HEK293 (cell line): Measurements from ENCODE around the gene TEF.

ENCODE experiments used
- GLIS2 ChIP-seq: fragments of 450-650 bp; formaldehyde crosslinking; IDR thresholded peaks from 2 replicates; pipeline ENCODE4 v1.5.1; 2016; ENCODE audit warnings: missing biosample characterization, missing genetic modification characterization
- IKZF3 ChIP-seq: fragments of 450-650 bp; IDR thresholded peaks from 2 replicates; pipeline ENCODE4 v1.5.0; 2018; ENCODE audit warnings: missing biosample characterization, mild to moderate bottlenecking, missing genetic modification characterization, moderate library complexity
- KLF10 ChIP-seq: fragments of 450-650 bp; IDR thresholded peaks from 2 replicates; pipeline ENCODE4 v1.5.1; 2018; ENCODE audit warnings: missing biosample characterization, mild to moderate bottlenecking, missing genetic modification characterization
- PRDM1 ChIP-seq: fragments of 450-650 bp; formaldehyde crosslinking; IDR thresholded peaks from 2 replicates; pipeline ENCODE4; 2016; ENCODE audit warnings: missing biosample characterization, missing genetic modification characterization
- PRDM10 ChIP-seq: fragments of 450-650 bp; formaldehyde crosslinking; IDR thresholded peaks from 2 replicates; pipeline ENCODE4 v1.5.1; 2016; ENCODE audit warnings: missing biosample characterization, missing genetic modification characterization
- TCF7L2 ChIP-seq: IDR thresholded peaks from 2 replicates; pipeline ENCODE4 v1.6.1; 2011; ENCODE audit warnings: low read depth, mild to moderate bottlenecking, inconsistent platforms, low read length, moderate library complexity, borderline replicate concordance
- WT1 ChIP-seq: fragments of 450-650 bp; formaldehyde crosslinking; IDR thresholded peaks from 2 replicates; pipeline ENCODE4 v1.5.1; 2016; ENCODE audit warnings: missing biosample characterization, missing genetic modification characterization
- YY1 ChIP-seq: fragments of 450-650 bp; formaldehyde crosslinking; IDR thresholded peaks from 2 replicates; pipeline ENCODE4 v1.5.1; 2018; ENCODE audit warnings: missing biosample characterization, missing genetic modification characterization
- ZBTB1 ChIP-seq: fragments of 450-650 bp; formaldehyde crosslinking; IDR thresholded peaks from 2 replicates; pipeline ENCODE4 v1.5.1; 2016; ENCODE audit warnings: missing biosample characterization, missing genetic modification characterization
- ZBTB21 ChIP-seq: fragments of 450-650 bp; formaldehyde crosslinking; IDR thresholded peaks from 2 replicates; pipeline ENCODE4 v1.5.1; 2017; ENCODE audit warnings: missing biosample characterization, missing genetic modification characterization
- ZBTB44 ChIP-seq: fragments of 450-650 bp; IDR thresholded peaks from 2 replicates; pipeline ENCODE4 v1.5.1; 2018; ENCODE audit warnings: missing biosample characterization, mild to moderate bottlenecking, missing genetic modification characterization
- ZBTB7A ChIP-seq: fragments of 450-650 bp; formaldehyde crosslinking; IDR thresholded peaks from 2 replicates; pipeline ENCODE4 v1.5.1; 2016; ENCODE audit warnings: low read depth, missing biosample characterization, missing genetic modification characterization
- ZEB2 ChIP-seq: fragments of 450-650 bp; formaldehyde crosslinking; IDR thresholded peaks from 2 replicates; pipeline ENCODE4 v1.5.1; 2016; ENCODE audit warnings: missing biosample characterization, missing genetic modification characterization
- ZFP37 ChIP-seq: fragments of 450-650 bp; formaldehyde crosslinking; IDR thresholded peaks from 2 replicates; pipeline ENCODE4 v1.5.1; 2016; ENCODE audit warnings: missing biosample characterization, missing genetic modification characterization
- ZIC2 ChIP-seq: fragments of 450-650 bp; formaldehyde crosslinking; IDR thresholded peaks from 2 replicates; pipeline ENCODE4 v1.5.1; 2016; ENCODE audit warnings: missing biosample characterization, missing genetic modification characterization
- ZNF155 ChIP-seq: fragments of 450-650 bp; formaldehyde crosslinking; IDR thresholded peaks from 2 replicates; pipeline ENCODE4 v1.5.1; 2016; ENCODE audit warnings: missing biosample characterization, missing genetic modification characterization
- ZNF16 ChIP-seq: fragments of 450-650 bp; formaldehyde crosslinking; IDR thresholded peaks from 2 replicates; pipeline ENCODE4 v1.5.1; 2016; ENCODE audit warnings: low read depth, missing biosample characterization, missing genetic modification characterization
- ZNF19 ChIP-seq: fragments of 450-650 bp; formaldehyde crosslinking; IDR thresholded peaks from 2 replicates; pipeline ENCODE4; 2016; ENCODE audit warnings: missing biosample characterization, missing genetic modification characterization, low read depth
- ZNF26 ChIP-seq: fragments of 450-650 bp; formaldehyde crosslinking; IDR thresholded peaks from 2 replicates; pipeline ENCODE4 v1.5.1; 2016; ENCODE audit warnings: missing biosample characterization, missing genetic modification characterization
- ZNF280C ChIP-seq: fragments of 450-650 bp; formaldehyde crosslinking; IDR thresholded peaks from 2 replicates; pipeline ENCODE4 v1.5.1; 2016; ENCODE audit warnings: missing biosample characterization, missing genetic modification characterization
- ZNF324 ChIP-seq: fragments of 450-650 bp; formaldehyde crosslinking; IDR thresholded peaks from 2 replicates; pipeline ENCODE4 v1.5.1; 2016; ENCODE audit warnings: missing biosample characterization, missing genetic modification characterization
- ZNF37A ChIP-seq: fragments of 450-650 bp; IDR thresholded peaks from 2 replicates; pipeline ENCODE4 v1.5.1; 2018; ENCODE audit warnings: missing biosample characterization, missing genetic modification characterization
- ZNF48 ChIP-seq: fragments of 450-650 bp; formaldehyde crosslinking; IDR thresholded peaks from 2 replicates; pipeline ENCODE4 v1.5.1; 2016; ENCODE audit warnings: missing biosample characterization, missing genetic modification characterization
- ZNF514 ChIP-seq: fragments of 450-650 bp; formaldehyde crosslinking; IDR thresholded peaks from 2 replicates; pipeline ENCODE4 v1.5.1; 2016; ENCODE audit warnings: missing biosample characterization, missing genetic modification characterization
- ZNF571 ChIP-seq: fragments of 450-650 bp; formaldehyde crosslinking; IDR thresholded peaks from 2 replicates; pipeline ENCODE4 v1.5.0; 2017; ENCODE audit warnings: missing biosample characterization, missing genetic modification characterization
- ZNF580 ChIP-seq: fragments of 450-650 bp; formaldehyde crosslinking; IDR thresholded peaks from 2 replicates; pipeline ENCODE4 v1.5.1; 2016; ENCODE audit warnings: missing biosample characterization, missing genetic modification characterization
- ZNF626 ChIP-seq: fragments of 450-650 bp; sonication (Bioruptor Pico); formaldehyde crosslinking; IDR thresholded peaks from 2 replicates; pipeline ENCODE4 v1.5.1; 2018; ENCODE audit warnings: missing biosample characterization, missing genetic modification characterization, inconsistent platforms
- ZNF658 ChIP-seq: fragments of 450-650 bp; formaldehyde crosslinking; IDR thresholded peaks from 2 replicates; pipeline ENCODE4; 2016; ENCODE audit warnings: missing biosample characterization, missing genetic modification characterization
- ZNF670 ChIP-seq: fragments of 450-650 bp; formaldehyde crosslinking; IDR thresholded peaks from 2 replicates; pipeline ENCODE4 v1.5.1; 2016; ENCODE audit warnings: missing biosample characterization, missing genetic modification characterization, low read depth
- ZNF791 ChIP-seq: fragments of 450-650 bp; formaldehyde crosslinking; IDR thresholded peaks from 2 replicates; pipeline ENCODE4 v1.5.1; 2016; ENCODE audit warnings: missing biosample characterization, missing genetic modification characterization
- ZSCAN23 ChIP-seq: fragments of 450-650 bp; formaldehyde crosslinking; IDR thresholded peaks from 2 replicates; pipeline ENCODE4 v1.5.1; 2016; ENCODE audit warnings: missing biosample characterization, missing genetic modification characterization

The TEF gene

GRCh38 chr22:41367039-41367679 is 14.6 kb upstream of the TEF start (continued):
- TF ChIP-seq ZBTB7A (tag by site-specific recombination) (no peak), ZNF580 (tag by site-specific recombination) (no peak), ZEB2 (tag by site-specific recombination) (peak; percentile 77), ZNF26 (no peak), PRDM1 (no peak; the same call in 1 of the 2 replicates), ZNF514 (tag by site-specific recombination) (no peak), ZNF670 (no peak), ZNF571 (tag by site-specific recombination) (no peak), YY1 (tag by site-specific recombination) (no peak), ZNF280C (tag by site-specific recombination) (no peak), GLIS2 (peak; percentile 93), ZNF19 (tag by site-specific recombination) (no peak), ZNF16 (tag by site-specific recombination) (no peak), ZSCAN23 (tag by site-specific recombination) (no peak), ZNF626 (tag by site-specific recombination) (no peak), ZNF48 (tag by site-specific recombination) (no peak), KLF10 (peak; percentile 88), ZBTB1 (tag by site-specific recombination) (no peak; the same call in 1 of the 2 replicates), ZBTB21 (no peak), PRDM10 (tag by site-specific recombination) (peak; percentile 91), ZNF324 (tag by site-specific recombination) (no peak), ZBTB44 (tag by site-specific recombination) (peak; percentile 97), ZIC2 (tag by site-specific recombination) (peak; percentile 96), ZNF791 (tag by site-specific recombination) (no peak), TCF7L2 (no peak), WT1 (tag by site-specific recombination) (peak; percentile 92), ZNF658 (no peak), ZNF37A (tag by site-specific recombination) (no peak), ZFP37 (no peak), IKZF3 (tag by site-specific recombination) (peak; percentile 97), ZNF155 (tag by site-specific recombination) (no peak)
